Stimulated activated CD8-positive, alpha-beta memory T cell treated with anti-CD3 and anti-CD28 coated beads, Interleukin-12 subunit alpha, Interleukin-12 subunit beta, amount 100 ng/mL, for 4 hours (primary cell): ENCODE data around the gene EYA2.
"Not testable (repeated sequence)": the region's sequence is repeated elsewhere in the genome, so short reads cannot be mapped to it uniquely, and the experiment has no call there.

Source experiments
- DNase-seq: peaks from one replicate; pipeline ENCODE4 v3.0.0-alpha.2; 2020; ENCODE audit warnings: low read depth

The EYA2 gene

DNA sequence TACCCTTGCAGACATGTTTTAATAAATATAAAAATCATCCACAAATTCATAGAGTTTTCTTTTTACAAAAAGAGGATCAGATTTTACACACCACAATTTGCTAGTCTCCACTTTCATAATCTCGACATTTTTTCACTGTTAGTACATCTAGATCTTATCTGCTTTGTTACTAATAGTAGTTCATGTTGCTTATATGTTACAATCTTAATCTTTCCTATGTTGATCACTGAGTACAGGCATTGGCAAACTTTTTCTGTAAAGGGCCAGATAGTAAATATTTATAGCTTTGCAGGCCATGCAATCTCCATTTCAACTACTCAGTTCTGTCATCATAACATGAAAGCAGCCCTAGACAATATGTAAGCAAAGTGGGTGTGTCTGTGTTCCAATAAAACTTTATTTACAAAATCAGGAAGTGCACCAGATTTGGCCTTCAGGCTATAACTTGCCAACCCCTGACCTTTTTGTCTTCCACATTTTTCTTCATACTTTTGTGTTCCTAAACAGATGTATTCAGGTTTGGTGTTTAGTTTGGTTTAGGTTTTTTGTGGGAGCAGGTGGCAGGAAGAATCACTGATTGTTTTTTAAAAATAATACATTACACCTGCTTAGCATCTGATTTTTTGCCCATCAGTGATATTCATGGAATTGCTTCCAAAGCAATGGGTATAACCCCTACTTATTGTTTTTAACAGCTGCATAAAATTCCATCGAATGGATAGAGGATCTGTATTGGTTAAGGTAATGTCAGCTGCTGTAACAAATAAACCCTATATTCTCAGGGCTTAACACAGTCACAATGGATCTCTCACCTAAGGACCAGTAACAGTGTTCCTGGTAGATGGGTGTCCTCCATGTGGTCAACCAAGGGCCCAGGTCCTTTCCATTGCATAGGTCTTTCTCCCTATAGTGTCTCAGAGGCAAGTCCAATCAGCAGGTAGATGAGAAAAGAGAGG is 61.2 kb downstream of the EYA2 start:
- no peak for DNase-seq

GRCh38 chr20:46959081-46959692 is 64.5 kb downstream of the EYA2 start:
- DNase-seq: no peak

GRCh38 chr20:46959821-46960220 is 65.2 kb downstream of the EYA2 start:
- no peak for DNase-seq

- no peak for DNase-seq
These were observed 65.9 kb downstream of the EYA2 start for GRCh38 chr20:46960536-46960935.

DNA sequence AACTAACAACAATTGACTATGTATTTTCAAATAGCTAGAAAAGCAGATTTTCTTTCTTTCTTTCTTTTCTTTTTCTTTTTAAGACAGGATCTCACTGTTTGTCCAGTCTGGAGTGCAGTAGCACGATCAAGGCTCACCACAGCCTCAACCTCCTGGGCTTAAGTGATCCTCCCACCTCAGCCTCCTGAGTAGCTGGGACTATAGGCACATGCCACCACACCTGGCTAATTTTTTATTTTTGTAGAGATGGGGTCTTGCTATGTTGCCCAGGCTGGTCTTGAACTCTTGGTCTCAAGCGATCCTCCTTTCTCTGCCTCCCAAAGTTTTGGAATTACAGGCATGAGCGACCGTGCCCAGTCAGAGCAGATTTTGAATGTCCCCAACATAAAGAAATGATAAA is 67.3 kb downstream of the EYA2 start:
- DNase-seq: not testable (repeated sequence)

DNA sequence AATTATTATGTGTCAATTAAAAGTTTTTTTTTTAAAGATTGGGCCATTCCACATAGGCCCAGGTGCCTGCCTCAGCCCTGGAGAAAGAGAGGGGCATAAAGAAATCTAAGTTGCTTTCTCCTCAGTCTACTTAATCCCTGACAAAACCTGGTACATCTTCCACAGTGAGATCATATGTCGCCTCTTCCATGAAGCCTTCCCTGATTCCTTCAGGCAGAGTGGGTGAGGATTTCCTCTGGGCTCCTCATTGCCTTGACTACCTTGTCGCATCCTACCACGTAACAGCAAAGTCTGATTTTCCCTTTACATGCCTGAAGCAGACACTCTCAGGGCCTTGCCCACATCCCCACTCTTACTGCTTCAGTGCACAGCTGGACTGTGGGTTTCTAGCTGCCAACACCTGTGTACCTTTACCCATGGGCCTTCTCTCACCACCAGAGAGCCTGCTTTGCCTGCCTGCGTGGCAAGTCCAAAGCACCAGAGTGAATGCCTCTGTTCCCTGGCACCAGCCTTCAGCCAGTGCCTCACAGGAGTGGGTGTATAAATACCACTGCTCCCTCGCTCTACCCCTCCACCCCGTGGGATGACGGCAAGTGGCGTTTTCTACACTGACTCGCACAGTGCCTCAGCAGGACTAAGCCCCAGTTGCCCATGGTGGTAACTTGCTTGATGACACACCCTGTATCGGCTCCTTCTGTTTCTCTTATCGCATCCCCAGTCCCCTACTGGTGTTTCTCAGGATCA is 68.0 kb downstream of the EYA2 start:
- no peak for DNase-seq

DNA sequence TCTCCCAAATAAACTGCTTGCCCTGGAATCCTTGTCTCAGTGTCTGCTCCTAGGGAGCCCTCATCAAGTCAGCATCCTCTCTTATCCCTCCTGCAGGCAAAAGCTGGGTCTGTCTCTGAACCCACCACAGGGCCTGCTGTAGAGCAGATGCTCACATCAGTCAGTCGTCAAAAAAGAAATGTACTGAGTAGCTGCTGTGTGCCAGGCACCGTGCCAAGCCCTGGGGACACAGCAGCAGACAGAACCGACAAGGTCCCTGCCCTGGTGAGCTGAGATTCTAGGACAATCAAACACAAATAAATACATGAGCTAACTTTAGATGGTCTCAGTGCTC is 68.5 kb downstream of the EYA2 start:
- DNase-seq: no peak

- no peak for DNase-seq
These were observed 69.3 kb downstream of the EYA2 start for GRCh38 chr20:46963758-46964617.

DNA sequence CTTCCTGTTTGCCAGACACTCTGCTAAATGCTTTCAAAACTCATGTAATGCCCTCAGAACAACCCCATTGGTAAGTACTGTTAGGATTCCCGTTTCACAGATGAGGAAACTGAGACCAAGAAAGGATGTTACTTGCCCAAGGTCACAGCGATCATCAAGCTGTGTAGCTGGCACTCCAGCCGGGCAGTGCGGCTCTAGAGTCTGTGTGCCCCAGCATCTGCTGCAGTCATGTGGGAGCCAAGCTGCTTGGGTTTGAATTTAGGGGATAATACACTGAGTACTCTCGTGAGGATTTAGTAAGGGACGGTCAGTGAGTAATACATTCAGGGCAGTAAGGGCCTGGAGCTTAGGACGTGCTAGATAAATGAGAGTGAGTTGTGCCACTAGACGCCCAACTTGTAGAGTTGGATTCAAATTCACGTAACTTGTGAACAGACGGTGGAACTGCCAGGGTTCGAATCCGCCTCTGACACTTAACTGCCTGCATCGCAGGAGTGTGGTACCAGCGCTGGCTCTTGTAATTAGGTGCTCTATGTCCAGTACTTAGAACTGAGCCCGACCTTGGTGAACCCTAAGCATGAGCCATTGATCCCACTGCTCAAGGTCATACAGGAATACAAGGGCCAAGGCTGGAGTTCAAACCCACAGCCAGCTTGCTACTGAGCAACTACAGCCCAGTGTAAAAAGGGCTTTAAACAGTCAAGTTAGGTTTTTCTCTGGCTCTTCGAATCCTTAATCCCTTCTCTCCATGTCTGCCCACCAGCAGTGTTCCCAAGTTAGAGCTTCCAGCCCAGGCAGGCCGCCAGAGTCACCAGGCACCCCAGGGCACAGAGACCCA is 70.2 kb downstream of the EYA2 start:
- DNase-seq: no peak

DNA sequence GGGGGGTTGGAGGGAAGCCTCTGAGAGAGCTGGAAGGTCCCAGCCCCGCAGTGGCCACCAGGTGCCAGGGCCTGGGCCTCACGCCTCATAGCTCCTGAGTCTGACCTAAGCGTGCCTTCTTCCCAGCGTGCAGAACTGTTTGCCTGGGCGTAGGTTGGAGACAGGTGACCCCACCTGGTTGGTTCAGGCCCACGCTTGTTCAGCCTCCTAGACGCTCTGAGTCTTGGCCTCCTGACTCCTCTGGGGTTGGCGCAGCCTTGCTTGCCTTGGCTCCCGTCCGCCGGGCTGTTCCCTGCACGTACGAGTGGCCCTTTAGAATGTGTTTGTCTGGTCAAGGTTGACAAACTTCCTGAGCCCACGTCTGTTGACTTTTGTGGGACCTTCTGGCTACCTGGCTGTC is 70.8 kb downstream of the EYA2 start:
- DNase-seq: no peak

DNA sequence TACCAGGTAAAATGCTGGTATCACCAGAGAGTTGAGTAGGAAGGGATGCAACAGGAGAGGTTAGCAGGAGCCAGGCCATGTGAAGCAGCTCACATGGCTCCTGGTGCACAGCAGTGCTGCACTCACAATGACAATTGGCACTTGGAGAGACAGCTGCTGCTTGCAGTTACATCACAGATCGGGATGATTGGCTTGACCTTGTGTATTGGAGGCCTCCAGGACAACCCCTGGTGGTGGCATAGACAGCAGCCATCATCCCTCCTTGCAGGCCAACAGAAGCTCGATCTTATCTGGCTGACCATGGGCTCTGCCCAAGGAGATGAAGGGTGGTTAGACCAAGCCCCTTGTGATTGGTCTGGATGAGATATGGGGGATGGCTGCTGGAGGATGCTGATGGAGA is 73.0 kb downstream of the EYA2 start:
- no peak for DNase-seq

- no peak for DNase-seq
These were observed 76.4 kb downstream of the EYA2 start for GRCh38 chr20:46970937-46971630.

DNA sequence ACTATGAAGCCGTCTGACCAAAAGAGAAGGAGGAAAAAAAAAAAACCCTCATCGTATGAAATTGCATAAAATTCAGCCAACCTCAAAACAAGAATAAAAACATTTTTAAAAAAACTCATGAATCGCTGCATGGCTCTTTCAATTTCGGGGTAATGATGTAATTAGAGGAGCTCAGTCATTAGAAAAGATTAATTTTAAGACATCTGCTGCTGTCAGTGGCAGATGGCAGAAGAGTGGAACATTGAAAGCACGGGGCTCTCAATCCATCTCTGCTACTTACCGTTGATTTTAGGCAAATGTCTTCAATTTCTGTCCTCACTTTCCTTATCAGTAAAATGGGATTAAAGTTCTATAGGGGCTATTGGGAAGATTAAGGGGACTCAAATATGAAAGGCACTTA is 79.1 kb downstream of the EYA2 start:
- DNase-seq: no peak

DNA sequence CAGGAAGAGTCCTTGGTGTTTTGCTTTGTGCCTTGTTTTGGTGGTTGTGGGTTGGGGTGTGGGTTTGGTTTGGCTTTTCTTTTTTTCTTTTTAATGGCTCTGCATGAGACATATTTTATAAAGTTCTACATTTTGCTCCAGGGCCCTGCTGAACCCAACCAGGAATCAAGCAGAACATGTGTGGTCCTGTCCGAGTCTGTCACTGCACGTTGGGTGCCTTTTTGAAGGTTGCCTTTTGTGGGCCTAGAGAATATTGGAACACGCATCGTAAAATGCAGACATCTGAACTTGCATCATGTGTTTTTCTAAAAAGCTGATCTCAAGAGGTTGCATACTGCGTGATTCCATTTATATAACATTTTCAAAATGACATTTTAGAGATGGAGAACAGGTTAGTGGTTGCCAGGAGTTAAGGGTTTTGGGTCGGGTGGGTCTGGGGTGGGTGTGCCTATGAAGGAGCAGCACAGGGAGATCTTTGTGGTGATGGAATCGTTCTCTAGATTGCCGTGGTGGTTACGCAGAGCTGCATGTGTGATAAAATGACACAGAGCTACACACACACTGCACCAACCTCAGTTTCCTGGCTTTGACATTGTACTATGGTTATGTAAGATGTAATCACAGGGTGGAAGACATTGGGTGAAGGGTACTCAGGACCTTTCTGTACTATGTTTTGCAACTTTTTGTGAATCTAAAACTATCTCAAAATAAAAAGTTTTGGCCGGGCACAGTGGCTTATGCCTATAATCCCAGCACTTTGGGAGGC is 80.2 kb downstream of the EYA2 start:
- DNase-seq: no peak

- no peak for DNase-seq
These were observed 81.3 kb downstream of the EYA2 start for GRCh38 chr20:46975976-46976375.

DNA sequence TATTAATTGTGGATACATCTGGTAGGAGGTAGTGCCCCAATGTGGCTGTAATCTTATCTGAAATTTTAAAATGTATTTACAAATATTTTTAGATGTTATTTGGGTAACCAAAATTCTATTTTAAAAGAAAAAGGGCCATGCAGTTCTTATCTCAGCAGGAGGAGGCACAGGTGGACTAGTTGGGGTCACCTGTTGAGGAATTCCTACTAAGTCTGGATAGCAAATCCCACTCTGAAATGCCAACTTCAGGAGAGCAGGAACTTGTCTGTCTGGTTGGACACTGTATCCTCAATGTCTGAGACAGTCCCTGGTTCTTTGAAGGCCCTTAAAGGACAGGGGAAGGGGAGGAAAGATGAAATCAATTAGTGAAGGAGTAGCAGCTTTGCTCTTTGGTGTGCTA is 82.6 kb downstream of the EYA2 start:
- DNase-seq: no peak

DNA sequence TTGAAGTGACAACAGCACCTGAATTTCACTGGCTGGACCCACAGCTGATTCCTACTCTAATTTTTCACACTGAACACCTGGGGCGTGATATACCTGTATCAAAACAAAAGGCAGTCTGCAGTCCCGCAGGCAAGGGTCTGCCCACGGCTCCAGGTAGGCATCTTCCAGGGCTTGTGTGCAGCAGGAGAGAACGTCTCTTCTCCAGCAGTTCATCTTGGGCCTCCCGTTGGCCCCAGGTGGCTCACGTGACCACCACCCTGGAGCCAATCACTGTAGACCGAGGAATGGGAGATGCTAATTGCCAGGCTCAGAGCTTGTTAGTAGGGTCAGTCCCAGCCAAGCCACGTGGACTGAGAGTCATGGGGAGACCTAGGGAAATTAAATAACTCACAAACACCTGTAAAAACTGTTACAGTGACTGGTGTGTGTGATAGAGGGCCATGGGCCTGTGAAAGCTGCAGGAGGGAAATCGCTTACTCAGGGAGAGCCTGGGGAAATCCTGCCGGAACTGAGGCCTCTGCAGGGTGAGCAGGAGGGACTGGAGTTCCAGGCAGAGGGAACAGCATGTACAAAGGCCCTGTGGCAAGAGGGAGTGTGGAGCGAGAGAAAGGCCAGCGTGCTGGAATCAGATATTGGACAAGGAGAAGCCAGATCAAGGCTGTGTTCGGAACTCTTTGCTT is 83.4 kb downstream of the EYA2 start:
- DNase-seq: no peak

- no peak for DNase-seq
These were observed 84.4 kb downstream of the EYA2 start for GRCh38 chr20:46978951-46979491.
